HG03432 (cell line): ENCODE data around the gene PLEKHB1.

ENCODE experiments used
- ATAC-seq: cut with Tn5 transposase; IDR thresholded peaks from one replicate; pipeline ENCODE4 v1.9.1; 2021; ENCODE audit warnings: mild to moderate bottlenecking, moderate library complexity; ENCODE audit not compliant: unreplicated experiment

The PLEKHB1 gene

GRCh38 chr11:73645972-73646631 lies at the start of gene PLEKHB1:
PLEKHB1 (plus strand) TSS chr11:73646581; CDS start chr11:73646609, 28 bp downstream.
- ATAC-seq = no peak

GRCh38 chr11:73597336-73597955 lies 48.9 kb upstream of the PLEKHB1 start:
- no peak for ATAC-seq

- peak; percentile 94 for ATAC-seq
These were observed 48.2 kb upstream of the PLEKHB1 start, which contains the start of gene FAM168A for GRCh38 chr11:73597956-73598718. FAM168A (minus strand) TSS chr11:73598112; CDS start chr11:73468474, 129,638 bp downstream.

- peak; percentile 10 for ATAC-seq
These were observed 47.5 kb upstream of the PLEKHB1 start for GRCh38 chr11:73598719-73599379.

- ATAC-seq = no peak
These were observed 33.7 kb upstream of the PLEKHB1 start for GRCh38 chr11:73612601-73613140.

GRCh38 chr11:73614591-73614990 lies 31.8 kb upstream of the PLEKHB1 start:
- ATAC-seq = no peak

GRCh38 chr11:73622926-73623593 lies 23.3 kb upstream of the PLEKHB1 start:
- ATAC-seq = no peak

GRCh38 chr11:73623686-73624085 lies 22.7 kb upstream of the PLEKHB1 start:
- ATAC-seq = no peak

- no peak for ATAC-seq
These were observed 20.6 kb upstream of the PLEKHB1 start for GRCh38 chr11:73625696-73626318.

GRCh38 chr11:73629907-73630306 lies 16.5 kb upstream of the PLEKHB1 start:
- ATAC-seq = no peak

- ATAC-seq = no peak
These were observed 13.4 kb upstream of the PLEKHB1 start for GRCh38 chr11:73632996-73633395.

- ATAC-seq = no peak
These were observed 12.4 kb upstream of the PLEKHB1 start for GRCh38 chr11:73633999-73634398.

GRCh38 chr11:73635721-73636120 lies 10.7 kb upstream of the PLEKHB1 start:
- ATAC-seq = no peak

GRCh38 chr11:73636249-73636648 lies 10.1 kb upstream of the PLEKHB1 start:
- no peak for ATAC-seq

GRCh38 chr11:73637012-73637411 lies 9.4 kb upstream of the PLEKHB1 start:
- no peak for ATAC-seq

- ATAC-seq = no peak
These were observed 5.8 kb upstream of the PLEKHB1 start for GRCh38 chr11:73640592-73640991.

GRCh38 chr11:73641668-73642067 lies 4.7 kb upstream of the PLEKHB1 start:
- no peak for ATAC-seq

GRCh38 chr11:73645121-73645969 lies 1.0 kb upstream of the PLEKHB1 start:
- ATAC-seq = no peak

GRCh38 chr11:73647459-73648100 lies 1.2 kb downstream of the PLEKHB1 start:
- peak; percentile 81 for ATAC-seq
